CD4-positive, alpha-beta T cell (primary cell): ENCODE data around the gene PIWIL4. TPM values are rescaled to one million over a fixed set of nuclear protein-coding genes. Genes with fewer than 3 reads are reported as not detected.

Source experiments
- ATAC-seq: fragments of 200-7000 bp; cut with Tn5 transposase; one replicate; pipeline ENCODE4 v1.10.0; 2022; ENCODE audit warnings: mild to moderate bottlenecking; ENCODE audit not compliant: poor library complexity
- CTCF ChIA-PET: fragments of 350-600 bp; sonication (Branson Sonifier 250); formaldehyde crosslinking; loops from one replicate; lab custom pipeline; 2021; ENCODE audit warnings: antibody characterized with exemption, inconsistent platforms; lab: Charles Lee
- POLR2A ChIA-PET: fragments of 350-600 bp; sonication (Branson Sonifier 250); formaldehyde crosslinking; loops from one replicate; lab custom pipeline; 2021; ENCODE audit warnings: antibody characterized with exemption, inconsistent platforms; lab: Charles Lee
- DNase-seq, 14 experiments: peaks; one replicate each; pipeline ENCODE4 v3.0.0-alpha.2; 2013 to 2020; ENCODE audit warnings: mixed read lengths in 2 of 14
- H3K27ac ChIP-seq, 2 donors: one replicate each; pipeline versions ENCODE4 v1.5.1 to v1.7.0; 2013; ENCODE audit warnings: low read length in 2 of 2, low read depth in 1 of 2, mild to moderate bottlenecking in 1 of 2
- H3K27me3 ChIP-seq, 2 experiments: 1 replicate in 1 of 2; 2 replicates in 1 of 2; pipeline versions ENCODE4 v1.6.1 to v1.7.0; 2013; ENCODE audit warnings: low read length in 2 of 2, control low read depth in 1 of 2, mild to moderate bottlenecking in 1 of 2, moderate library complexity in 1 of 2; ENCODE audit not compliant: insufficient read depth in 2 of 2, control insufficient read depth in 1 of 2
- H3K36me3 ChIP-seq: one replicate; pipeline ENCODE4 v1.6.1; 2013; ENCODE audit warnings: low read length, control low read depth; ENCODE audit not compliant: insufficient read depth
- H3K4me1 ChIP-seq: one replicate; pipeline ENCODE4 v1.6.1; 2013; ENCODE audit warnings: low read length, control low read depth; ENCODE audit not compliant: insufficient read depth
- H3K4me3 ChIP-seq: one replicate; pipeline ENCODE4 v1.5.1; 2013; ENCODE audit warnings: mild to moderate bottlenecking, low read length, moderate library complexity
- H3K9me3 ChIP-seq, 2 experiments: 1 replicate in 1 of 2; 2 replicates in 1 of 2; pipeline versions ENCODE4 v1.6.1 to v1.7.0; 2013; ENCODE audit warnings: low read length in 2 of 2, mild to moderate bottlenecking in 2 of 2, control low read depth in 1 of 2, moderate library complexity in 1 of 2; ENCODE audit not compliant: control insufficient read depth in 1 of 2, insufficient read depth in 1 of 2
- H3K27ac Mint-ChIP-seq: one replicate; pipeline ENCODE4 v1.8.0; 2020; ENCODE audit warnings: mixed read lengths
- H3K27me3 Mint-ChIP-seq: one replicate; pipeline ENCODE4 v1.8.0; 2021; ENCODE audit warnings: mixed read lengths
- H3K36me3 Mint-ChIP-seq: one replicate; pipeline ENCODE4 v1.8.0; 2021; ENCODE audit warnings: low read depth, mixed read lengths
- H3K4me1 Mint-ChIP-seq: one replicate; pipeline ENCODE4 v1.8.0; 2021; ENCODE audit warnings: low read depth, mixed read lengths
- H3K4me3 Mint-ChIP-seq: one replicate; pipeline ENCODE4 v1.8.0; 2020; ENCODE audit warnings: mild to moderate bottlenecking, mixed read lengths
- H3K9me3 Mint-ChIP-seq: one replicate; pipeline ENCODE4 v1.8.0; 2020; ENCODE audit warnings: mixed read lengths
- CTCF ChIP-seq: fragments of 200-600 bp; IDR thresholded peaks from one replicate; pipeline ENCODE4 v1.8.0; 2022; ENCODE audit warnings: antibody characterized with exemption, mild to moderate bottlenecking
- intact Hi-C, 2 experiments: fragments of 100-400 bp; cut with DNase I in 1 of 2; cut with micrococcal nuclease in 1 of 2; formaldehyde crosslinking; loops; one replicate each; pipeline versions ENCODE4 v1.15.1 to v1.9.0; 2023 to 2025; cut with DNase I, micrococcal nuclease
- total RNA-seq, 174 experiments: library from RNA in 2 of 174; stranded (reverse) in 2 of 174; gene quantifications; one replicate each; pipeline ENCODE4 v1.2.3 and lab custom pipeline; 2021 to 2026

PIWIL4 gene
- total RNA-seq, 2 experiments from 2014 or later: 1.3 to 1.4 TPM

DNA sequence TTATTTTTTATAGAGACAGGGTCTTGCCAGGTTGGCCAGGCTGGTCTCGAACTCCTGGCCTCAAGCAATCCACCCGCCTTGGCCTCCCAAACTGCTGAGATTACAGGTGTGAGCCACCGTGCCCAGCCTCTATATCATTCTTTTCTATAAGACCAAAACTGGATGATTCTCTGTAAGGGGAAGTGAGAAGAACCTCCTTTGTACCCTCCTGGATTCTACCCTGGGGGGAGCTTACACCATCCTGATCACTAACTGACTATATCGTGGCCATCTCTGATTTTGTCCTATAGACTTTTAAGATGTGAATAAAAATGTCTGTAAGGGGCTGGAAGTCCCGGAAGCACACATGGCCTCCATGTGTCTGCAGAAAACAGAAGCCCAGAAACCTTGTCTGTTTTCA, 9.1 kb downstream of the PIWIL4 start:
- Mint-ChIP-seq H3K9me3 (no peaks in the 10 kb centered on the region), H3K4me3 (no peak overlapping the region), H3K27me3 (no peaks in the 10 kb centered on the region), H3K27ac (no peak overlapping the region), H3K4me1 (no peaks in the 10 kb centered on the region), H3K36me3 (no peaks in the 10 kb centered on the region)
- ChIA-PET CTCF (interaction anchor here (1.1 kb wide), 1 partner anchor 732 kb away, joined by 3 read pairs; no protein-coding TSS in a partner anchor), POLR2A (no interaction called here)
- no peak for DNase-seq
- Histone ChIP-seq H3K4me1 (no peaks in the 10 kb centered on the region), H3K9me3 (no peaks in the 10 kb centered on the region), H3K36me3 (no peaks in the 10 kb centered on the region), H3K27me3 (no peaks in the 10 kb centered on the region), H3K4me3 (no peak overlapping the region), H3K27ac (no peak overlapping the region)
- no peak for TF ChIP-seq CTCF
- ATAC-seq: no peak
- intact Hi-C loops: no loop called here

DNA sequence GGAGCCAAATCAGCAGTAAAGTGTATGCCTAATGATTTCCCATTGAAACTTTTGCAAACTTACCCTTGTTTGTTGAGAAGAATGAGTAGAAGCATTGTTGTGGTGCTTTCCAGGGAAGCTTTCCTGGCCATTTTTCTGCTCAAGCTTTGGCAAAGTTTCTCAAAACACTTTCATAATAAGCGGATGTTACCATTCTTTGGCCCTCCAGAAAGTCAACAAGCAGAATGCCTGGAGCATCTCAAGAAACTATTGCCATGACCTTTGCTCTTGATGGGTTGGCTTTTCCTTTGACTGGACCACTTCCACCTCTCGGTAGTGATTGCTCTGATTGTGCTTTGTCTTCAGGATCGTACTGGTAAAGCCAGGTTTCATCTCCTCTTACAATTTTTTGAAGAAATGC, 10.7 kb downstream of the PIWIL4 start:
- H3K4me1 Mint-ChIP-seq: no peaks in the 10 kb centered on the region
- ChIA-PET POLR2A (no interaction called here), CTCF (no interaction called here)
- H3K27ac Mint-ChIP-seq: no peak overlapping the region
- TF ChIP-seq CTCF: no peak
- H3K4me3 Mint-ChIP-seq: no peak overlapping the region
- H3K4me1 ChIP-seq: no peaks in the 10 kb centered on the region
- no peaks in the 10 kb centered on the region for H3K9me3 Mint-ChIP-seq
- no peaks in the 10 kb centered on the region for H3K27me3 Mint-ChIP-seq
- H3K27ac ChIP-seq: no peak overlapping the region
- no peak for DNase-seq
- no peaks in the 10 kb centered on the region for H3K27me3 ChIP-seq
- ATAC-seq: no peak
- H3K9me3 ChIP-seq: no peaks in the 10 kb centered on the region
- H3K4me3 ChIP-seq: no peak overlapping the region
- intact Hi-C loops: no loop called here
- H3K36me3 Mint-ChIP-seq: no peaks in the 10 kb centered on the region
- no peaks in the 10 kb centered on the region for H3K36me3 ChIP-seq

GRCh38 chr11:94581926-94582325, 14.8 kb downstream of the PIWIL4 start:
- Mint-ChIP-seq H3K4me1 (no peaks in the 10 kb centered on the region), H3K4me3 (no peak overlapping the region), H3K27ac (no peak overlapping the region), H3K36me3 (no peaks in the 10 kb centered on the region), H3K9me3 (no peaks in the 10 kb centered on the region), H3K27me3 (no peaks in the 10 kb centered on the region)
- no peaks in the 10 kb centered on the region for H3K27me3 ChIP-seq
- POLR2A ChIA-PET: interaction anchor here (0.6 kb wide), 1 partner anchor 57 kb away, joined by 4 read pairs; no protein-coding TSS in a partner anchor
- H3K27ac ChIP-seq: no peak overlapping the region
- intact Hi-C loops: no loop called here
- H3K4me1 ChIP-seq: no peaks in the 10 kb centered on the region
- no peaks in the 10 kb centered on the region for H3K36me3 ChIP-seq
- no peak overlapping the region for H3K4me3 ChIP-seq
- ATAC-seq (no peak), DNase-seq (no peak)
- TF ChIP-seq CTCF: no peak
- CTCF ChIA-PET: no interaction called here
- no peaks in the 10 kb centered on the region for H3K9me3 ChIP-seq
